NCI-H1694 (cell line): Measurements from ENCODE around the gene CAPS.
"Not testable (repeated sequence)": the region's sequence is repeated elsewhere in the genome, so short reads cannot be mapped to it uniquely, and the experiment has no call there.

ENCODE experiments used
- DNase-seq: peaks from one replicate; lab custom pipeline; 2025; lab: John Stamatoyannopoulos, UW

Gene CAPS

DNA sequence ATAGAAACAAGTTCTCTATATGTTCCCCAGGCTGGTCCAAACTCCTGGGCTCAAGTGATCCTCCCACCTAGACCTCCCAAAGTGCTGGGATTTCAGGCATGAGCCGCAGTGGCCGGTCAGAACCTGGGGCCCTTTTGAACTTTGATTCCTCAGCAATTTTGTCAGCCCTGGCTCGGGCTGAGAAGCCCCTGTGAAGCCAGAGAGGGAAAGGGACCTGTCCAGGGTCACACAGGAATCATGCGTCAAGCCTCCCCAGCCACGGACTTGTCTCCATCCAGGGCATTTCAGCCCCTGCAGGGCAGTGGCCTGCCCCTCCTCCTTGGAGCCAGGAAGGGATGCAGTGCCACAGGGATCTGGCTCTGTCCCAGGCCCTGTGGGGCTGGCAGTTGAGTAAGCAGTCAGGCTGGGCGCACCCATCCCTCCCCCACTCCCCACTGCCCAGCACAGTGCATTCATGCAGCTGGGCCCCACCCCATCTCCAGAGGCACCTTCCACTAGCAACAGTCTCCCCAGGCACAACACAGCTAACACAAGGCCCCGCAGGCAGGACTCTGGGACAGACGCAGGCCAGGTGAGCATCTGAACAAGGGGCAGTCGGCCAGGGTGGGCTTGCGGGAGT lies at the start of gene CAPS:
Gene CAPS, plus strand, starts transcription at position 516 of the 619 bp plus-strand sequence. CDS start 153 bp downstream, outside the sequence.
- DNase-seq = no peak

DNA sequence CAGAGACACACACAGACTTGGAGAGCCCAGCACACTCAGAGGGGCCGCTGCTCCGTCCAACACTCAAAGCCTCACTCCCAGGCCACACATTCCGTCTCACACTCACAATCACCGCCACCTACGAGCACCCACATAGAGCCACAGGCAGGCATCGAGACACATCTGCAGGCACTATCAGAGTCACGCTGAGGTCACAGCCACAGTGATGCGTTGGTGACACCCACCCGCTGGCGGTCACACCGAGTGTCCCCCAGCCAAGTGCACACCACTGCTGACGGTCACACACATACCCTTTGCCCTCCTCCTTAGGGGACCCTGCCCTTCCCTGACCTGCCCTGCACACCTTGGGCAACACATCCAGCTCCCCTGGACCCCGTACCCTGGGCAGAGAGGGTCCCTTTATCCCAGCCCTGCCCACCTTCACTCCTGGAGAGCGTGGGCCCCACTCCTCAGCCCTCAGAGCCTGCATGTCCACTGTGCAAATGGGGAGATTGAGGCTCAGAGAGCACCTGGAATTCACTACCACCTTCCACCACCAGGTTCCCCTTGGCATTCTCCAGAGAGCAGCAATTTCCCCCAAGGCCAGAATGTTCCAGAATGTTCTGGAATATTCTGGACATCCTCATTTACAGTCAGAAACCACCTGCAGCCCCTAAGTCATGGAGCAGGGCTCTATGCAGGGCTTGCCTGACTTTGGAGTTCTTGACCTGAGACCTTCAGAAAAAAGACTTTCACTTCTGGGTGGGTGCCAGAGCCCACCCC lies 49.1 kb upstream of the CAPS start:
- no peak for DNase-seq

DNA sequence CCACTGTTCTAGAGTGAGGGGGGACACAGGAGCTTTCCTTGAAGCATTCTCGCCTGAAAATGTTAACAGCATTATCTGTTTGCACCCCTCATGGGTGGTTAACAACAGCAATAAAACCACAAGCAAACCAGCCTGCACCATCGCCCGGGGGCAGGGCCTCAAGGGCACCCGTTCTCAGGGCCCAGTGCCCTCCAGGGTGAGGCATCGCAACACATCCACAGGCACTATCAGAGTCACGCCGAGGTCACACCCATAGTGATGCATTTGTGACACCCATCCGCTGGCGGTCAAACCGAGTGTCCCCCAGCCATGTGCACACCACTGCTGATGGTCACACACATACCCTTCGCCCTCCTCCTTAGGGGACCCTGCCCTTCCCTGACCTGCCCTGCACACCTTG lies 48.3 kb upstream of the CAPS start:
- no peak for DNase-seq

DNA sequence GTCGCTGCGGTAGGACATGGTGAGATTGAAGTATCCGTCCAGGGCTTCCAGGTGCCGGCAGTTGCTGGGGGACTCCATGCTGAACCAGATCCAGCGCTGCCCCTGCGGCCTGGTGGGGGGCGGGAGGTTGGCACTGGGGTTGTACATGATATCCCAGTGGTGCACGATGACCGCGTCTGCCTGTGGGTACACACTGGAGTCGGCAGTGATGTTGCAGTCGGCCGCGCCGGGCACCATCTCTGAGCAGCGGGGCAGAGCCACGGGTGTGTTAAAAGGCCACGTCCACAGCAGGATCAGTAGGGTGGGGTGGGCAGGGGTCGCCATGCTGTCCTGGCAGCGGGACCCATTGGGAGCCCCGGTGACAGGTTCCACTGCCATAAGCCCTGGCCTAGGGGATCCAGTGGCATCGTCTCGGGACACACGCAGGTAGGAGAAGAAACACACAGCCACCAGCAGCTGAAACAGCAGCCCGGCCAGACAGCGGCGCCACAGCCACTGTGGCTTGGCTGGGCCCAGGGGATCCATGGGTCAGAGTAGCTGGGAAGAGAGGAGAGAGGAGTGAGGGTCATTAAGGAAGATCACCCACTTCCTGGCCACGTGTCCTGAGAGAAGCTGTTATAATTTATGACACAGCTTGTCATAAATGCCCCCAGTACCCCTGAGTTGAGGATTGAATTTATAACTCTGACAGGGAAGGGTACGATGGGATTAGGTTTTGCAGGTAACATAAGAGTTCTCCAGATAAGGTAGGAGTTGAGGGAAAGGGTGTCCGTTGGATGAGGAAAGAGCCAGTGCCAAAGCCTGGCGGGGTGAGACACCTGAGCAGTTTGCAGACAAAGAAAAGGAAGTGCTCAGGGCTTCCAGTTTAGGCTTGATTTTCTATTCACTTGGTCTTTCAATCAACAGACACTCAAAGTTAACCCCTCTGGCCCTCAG lies 46.6 kb upstream of the CAPS start:
- no peak for DNase-seq

DNA sequence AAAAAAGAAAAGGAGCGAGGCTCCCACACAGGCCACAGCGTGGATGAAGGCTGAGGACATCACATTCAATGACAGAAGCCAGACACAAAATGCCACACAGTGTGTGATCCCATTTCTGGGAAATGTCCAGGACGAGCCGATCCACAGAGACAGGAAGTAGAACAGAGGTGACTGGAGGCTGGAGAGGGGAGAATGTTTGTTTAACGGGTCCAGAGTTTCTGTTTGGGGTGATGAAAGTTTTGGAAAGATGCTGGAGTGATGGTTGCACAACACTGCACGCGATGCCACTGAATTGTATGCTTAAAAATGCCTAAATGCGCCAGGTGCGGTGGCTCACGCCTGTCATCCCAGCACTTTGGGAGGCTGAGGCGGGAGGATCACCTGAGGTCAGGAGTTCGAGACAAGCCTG lies 43.1 kb upstream of the CAPS start:
- DNase-seq = no peak

DNA sequence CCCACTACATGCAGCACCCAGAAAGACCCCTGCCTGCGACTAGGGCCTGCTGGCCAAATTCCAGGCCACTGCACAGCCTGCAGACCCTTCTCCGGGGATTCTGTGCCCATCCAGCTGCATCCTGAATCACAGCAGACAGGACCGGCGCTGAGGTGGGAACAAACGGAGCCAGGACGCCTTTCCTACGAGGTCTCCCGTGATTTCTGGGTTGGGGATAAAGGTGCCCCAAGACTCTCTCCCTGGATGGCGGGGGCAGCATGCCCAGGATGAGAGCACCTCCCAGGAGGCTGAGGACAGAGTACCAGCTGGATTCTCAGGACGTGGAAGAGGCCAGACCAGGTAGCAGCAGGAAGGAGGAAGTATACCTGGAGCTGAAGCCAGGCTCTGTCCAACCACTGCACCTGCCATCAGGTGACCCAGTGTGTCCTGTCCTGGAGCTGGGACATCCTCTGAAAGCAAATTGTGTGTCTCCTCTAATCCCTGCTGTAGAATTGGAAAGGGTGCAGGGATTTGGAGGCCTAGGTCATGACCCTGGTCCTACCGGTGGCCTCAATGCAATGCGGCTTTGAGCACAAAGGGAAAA lies 40.3 kb upstream of the CAPS start:
- DNase-seq = no peak

DNA sequence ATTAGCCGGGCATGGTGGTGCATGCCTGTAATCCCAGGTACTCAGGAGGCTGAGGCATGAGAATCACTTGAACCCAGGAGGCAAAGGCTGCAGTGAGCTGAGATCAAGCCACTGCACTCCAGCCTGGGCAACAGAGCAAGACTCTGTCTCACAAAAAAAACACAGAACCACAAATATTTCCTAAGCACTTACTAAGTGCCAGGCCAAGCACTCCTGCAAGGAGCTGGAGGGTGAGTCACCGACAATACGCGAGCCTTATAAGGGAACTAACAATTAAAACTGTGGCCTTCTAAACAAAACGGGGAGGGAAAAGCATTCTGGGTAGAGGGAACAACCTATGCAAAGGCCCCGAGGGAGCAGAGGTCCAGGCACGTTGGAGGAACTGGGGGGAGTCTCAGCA lies 39.6 kb upstream of the CAPS start:
- DNase-seq = not testable (repeated sequence)

DNA sequence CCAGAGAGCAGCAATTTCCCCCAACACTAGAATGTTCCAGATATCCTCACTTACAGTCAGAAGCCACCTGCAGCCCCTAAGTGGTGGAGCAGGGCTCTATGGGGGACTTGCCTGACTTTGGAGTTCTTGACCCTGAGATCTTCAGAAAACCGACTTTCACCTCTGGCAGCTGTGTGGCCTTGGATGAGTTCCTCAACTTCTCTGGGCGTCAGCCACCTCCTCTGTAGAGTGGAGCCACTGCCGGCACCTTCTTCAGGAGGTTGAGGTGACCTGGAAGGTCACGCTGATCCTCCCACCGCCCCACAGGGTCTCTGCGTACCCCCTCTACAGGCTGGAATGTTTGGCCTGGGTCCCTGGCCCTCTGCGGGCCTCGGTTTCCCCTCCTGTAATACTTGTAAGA lies 36.6 kb upstream of the CAPS start:
- DNase-seq = no peak

DNA sequence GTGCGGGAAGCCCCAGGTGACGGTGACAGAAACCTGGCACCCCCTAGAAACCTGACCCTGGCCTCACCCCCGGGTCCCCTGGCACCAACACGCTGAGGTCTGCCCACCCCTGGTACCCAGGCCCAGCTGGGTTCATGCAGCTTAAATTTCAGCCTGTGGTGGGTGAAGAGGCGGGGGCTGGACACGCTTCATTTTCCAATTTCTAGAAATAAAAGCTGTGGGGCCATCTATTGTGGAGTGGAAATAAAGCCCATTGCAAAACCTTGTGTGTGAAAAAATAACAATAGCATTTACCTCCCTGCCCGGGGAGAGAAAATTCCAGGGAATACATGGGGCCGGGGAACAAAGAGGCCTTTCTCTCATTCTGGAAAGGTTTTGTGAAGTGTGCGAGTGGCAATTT lies 36.2 kb upstream of the CAPS start:
- DNase-seq = no peak

DNA sequence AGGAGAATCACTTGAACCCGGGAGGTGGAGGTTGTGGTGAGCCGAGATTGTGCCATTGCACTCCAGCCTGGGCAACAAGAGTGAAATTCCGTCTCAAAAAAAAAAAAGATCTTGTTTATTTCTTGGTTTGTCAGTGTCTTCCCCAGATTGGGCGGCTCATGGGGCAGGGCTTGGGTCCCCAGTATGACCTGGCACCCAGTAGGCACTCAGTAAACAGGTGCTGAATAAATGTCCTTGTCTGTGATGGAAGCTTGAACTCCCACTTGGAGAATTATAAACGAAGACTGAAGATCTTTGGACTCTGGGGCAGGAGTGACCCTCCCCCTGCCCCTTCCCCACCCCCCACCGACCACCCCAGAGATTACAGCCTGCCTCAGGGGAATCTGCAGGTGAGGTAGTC lies 33.9 kb upstream of the CAPS start:
- DNase-seq = no peak

DNA sequence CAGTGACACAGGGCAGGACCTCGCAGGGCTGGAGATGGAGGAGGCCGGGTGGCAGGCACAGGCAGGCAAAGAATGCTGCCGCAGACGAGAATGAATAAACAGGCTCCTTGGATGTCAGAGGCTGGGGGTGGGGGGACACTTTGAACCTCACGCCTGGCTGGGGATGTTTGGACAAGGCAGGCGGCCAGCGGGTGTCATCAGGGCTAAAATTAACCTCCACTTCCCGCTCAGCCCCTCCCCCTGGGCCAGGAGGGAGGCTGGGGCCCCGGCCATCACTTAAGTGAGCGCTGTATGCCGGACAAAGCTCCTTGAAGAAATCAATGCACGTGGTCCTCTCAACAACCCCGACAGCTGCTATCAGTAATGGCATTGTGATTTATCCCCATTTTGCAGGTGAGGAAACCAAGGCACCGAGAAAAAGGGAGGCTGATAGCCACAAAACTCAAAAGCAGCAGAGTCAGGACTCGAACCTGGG lies 33.4 kb upstream of the CAPS start:
- DNase-seq = no peak

DNA sequence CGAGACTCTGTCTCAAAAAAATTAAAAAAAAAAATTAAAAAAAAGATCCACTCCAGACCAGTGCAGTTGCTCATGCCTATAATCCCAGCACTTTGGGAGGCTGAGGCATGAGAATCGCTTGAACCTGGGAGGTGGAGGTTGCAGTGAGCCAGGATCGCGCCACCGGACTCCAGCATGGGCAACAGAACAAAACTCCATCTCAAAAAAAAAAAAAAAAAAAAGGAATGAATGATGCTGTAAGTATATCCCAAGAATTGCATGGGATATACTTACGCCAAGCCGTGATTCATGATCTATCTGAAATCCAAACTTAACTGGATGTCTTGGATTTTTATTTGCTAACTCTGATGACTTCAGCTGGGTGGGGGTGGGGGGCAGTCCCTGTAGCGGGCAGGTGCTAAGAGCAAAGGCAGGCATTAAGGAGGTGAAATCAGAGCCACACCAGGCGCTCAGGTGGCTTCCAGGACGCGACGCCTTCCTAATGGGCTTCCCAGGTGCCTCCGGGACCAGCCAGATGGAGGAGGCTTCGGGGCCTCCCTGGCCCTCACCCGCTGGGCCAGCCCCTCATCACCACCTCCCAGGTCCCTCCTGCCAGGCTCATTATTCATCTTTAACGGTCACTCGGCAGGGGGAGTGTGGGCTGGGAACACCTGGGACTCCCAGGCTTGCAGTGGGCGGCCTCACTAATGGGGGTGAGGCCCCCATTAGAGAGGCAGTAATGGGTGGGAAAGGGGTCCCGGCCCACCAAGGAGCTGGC lies 32.3 kb upstream of the CAPS start:
- DNase-seq = no peak

DNA sequence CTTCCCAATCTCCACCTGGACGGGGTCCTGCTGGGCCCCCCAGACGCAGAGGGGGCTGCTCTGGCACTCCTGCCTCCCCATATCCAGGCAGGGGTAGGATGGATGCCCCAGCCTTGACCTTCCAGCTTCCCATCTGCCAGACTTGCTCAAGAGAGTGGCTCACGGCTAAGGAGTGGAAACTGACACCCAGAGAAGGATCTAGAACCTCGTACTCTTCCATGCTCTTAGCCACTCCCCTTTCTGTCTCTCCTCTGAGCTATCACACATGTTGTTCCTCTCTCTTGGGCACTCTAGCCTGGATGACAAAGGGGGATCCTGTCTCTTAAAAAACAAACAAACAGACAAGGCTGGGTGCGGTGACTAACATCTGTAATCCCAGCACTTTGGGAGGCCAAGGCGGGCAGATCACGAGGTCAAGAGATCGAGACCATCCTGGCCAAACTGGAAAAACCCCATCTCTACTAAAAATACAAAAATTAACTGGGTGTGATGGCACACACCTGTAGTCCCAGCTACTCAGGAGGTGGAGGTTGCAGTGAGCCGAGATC lies 31.6 kb upstream of the CAPS start:
- no peak for DNase-seq

DNA sequence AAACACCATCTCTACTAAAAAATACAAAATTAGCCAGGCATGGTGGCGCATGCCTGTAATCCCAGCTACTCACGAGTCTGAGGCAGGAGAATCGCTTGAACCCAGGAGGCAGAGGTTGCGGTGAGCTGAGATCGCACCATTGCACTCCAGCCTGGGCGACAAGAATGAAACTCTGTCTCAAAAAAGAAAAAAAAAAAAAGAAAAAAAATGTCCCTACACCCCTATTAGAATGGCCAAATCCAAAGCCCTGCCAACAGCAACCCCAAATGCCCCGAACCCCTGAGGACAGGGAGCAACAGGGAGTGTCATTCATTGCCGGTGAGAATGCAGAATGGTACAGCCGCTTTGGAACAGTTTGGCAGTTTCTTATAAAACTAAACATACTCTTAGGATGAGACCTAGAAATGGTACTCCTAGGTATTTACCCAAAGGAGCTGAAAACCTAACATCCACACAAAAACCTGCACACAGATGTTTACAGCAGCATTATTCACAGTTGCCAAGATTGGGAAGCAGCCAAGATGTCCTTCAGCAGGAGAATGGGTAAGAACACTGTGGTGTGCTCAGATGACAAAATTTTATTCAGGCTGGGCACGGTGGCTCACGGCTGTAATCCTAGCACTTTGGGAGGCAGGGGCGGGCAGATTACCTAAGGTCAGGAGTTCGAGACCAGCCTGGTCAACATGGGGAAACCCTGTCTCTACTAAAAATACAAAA lies 30.7 kb upstream of the CAPS start:
- not testable (repeated sequence) for DNase-seq

DNA sequence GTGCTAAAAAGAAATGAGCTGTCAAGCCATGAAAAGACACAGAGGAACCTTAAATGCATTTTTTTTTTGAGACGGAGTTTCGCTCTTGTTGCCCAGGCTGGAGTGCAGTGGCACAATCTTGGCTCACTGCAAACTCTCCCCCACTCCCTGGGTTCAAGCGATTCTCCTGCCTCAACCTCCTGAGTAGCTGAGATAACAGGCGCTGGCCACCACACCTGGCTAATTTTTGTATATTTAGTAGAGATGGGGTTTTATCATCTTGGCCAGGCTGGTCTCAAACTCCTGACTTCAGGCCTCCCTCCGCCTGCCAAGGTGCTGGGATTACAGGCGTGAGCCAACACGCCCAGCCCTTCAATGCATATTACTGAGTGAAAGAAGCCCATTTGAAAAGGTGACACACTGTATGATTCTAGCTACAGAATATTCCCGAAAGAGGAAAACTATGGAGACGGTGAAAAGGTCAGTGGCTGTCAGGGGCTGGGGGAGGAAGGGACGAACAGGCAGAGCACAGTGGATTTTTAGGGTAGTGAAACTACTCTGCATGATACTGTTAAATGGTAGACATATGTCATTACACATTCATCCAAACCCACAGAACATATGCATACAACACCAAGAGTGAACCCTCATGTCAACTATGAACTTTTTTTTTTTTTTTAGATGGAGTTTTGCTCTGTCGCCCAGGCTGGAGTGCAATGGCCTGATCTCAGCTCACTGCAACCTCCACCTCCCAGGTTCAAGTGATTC lies 29.8 kb upstream of the CAPS start:
- not testable (repeated sequence) for DNase-seq

DNA sequence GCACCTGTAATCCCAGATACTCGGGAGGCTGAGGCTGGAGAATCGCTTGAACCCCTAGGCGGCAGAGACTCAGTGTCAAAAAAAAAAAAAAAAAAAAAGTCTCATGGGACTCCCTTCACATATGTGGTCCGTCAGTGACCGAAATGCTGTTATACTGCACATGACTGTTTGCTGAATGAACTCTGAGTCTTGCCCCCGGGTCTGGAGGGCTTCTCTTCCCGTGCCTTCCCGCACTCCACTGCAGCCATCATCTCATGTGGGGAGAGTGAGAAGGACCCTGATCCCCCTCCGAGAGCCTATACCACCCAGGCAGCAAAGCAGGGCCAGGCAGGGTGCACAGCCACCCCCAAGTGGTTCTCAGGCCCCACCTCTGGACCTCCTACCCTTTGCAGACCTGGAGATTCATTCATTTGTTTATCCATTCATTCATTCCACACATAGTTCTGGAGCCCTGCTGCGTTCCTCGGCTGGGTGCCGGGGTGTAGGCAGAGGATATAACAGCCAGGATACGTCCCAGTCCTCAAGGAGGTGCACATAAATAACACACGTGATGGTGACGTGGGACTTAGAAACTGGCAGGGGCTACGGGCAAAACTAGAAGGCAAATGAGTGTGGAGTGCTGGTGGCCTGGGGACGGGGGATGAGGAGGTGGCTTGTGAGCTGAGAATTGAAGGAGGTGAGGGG lies 24.6 kb upstream of the CAPS start:
- DNase-seq = no peak

DNA sequence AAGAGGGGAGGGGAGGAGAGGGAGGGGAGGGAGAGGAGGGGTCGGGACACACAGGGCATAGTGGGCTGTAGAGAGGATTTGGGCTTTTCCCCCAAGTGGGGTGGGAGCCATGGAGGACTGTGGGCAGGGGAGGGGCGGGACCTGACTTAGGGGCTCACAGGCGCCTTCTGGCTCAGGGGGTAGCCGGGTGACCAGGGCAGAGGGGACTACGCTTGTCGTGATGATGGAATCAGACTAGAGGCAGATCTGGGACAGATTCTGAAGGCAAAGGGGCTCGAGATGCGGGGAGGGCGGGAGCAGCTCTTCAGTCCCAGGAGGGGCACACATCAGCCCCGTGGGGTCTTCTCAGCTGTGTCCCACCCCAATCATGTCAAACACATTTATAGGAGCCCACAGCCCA lies 24.0 kb upstream of the CAPS start:
- no peak for DNase-seq

DNA sequence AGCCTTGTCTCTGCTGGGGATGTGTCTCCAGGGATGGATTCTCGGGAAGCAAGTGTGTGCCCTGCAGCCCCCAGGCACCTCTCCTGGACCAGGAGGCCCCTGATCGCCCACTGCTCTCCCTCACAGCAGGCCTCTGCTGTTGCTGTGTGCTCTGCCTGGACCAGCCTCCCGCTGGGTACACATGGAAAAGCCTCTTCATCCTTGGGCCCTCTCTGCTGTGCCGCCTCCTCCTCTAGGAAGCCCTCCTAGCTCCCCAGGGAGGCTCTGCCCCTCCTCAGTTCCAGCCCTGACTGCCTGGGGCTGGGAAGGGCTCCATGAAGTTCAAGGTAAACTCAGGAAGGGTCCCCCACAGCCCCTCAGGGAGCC lies 22.5 kb upstream of the CAPS start:
- no peak for DNase-seq
